ENCODE results near the gene IL27RA. TPM values are rescaled to one million over a fixed set of nuclear protein-coding genes. Genes with fewer than 3 reads are reported as not detected.

Gene IL27RA
- total RNA-seq, 1 experiment from 2014 or later = 7.8 TPM

GRCh38 chr19:14085309-14085995 lies 53.9 kb downstream of the IL27RA start, which contains the start of gene C19orf67:
Gene C19orf67 (minus strand): TSS chr19:14085783. CDS start chr19:14085627, 156 bp downstream.
- no peaks in the 10 kb centered on the region; the same call in 1 of the 2 replicates for H3K36me3 ChIP-seq (ENCODE audit: low read depth)
- no peaks in the 10 kb centered on the region for H4K20me1 ChIP-seq (ENCODE audit: insufficient read depth)
- no peaks in the 10 kb centered on the region for H3K9me2 ChIP-seq (ENCODE audit: insufficient read depth)
- no peaks in the 10 kb centered on the region for H3K27me3 ChIP-seq (ENCODE audit: insufficient read depth, low read depth)
- DNase-seq = no peak
- H3K79me2 ChIP-seq (ENCODE audit: low read depth) = peaks cover 15% of the 10 kb centered on the region
- H3K4me3 ChIP-seq = no peak within 1 kb of the TSS
- H3F3A ChIP-seq (ENCODE audit: insufficient read depth, low read depth) = peaks cover 38% of the 10 kb centered on the region
- no peak within 1 kb of the TSS for H3K4me2 ChIP-seq
- no TSS peak for BruUV-seq (replicated peaks)
- no peak within 1 kb of the TSS for H3K27ac ChIP-seq
- no peak within 1 kb of the TSS for H2AFZ ChIP-seq
- ChIA-PET CTCF (interaction anchor here (0.6 kb wide), 1 partner anchor 37 kb away, joined by 5 read pairs; no protein-coding TSS in a partner anchor), POLR2A (ENCODE audit: unreplicated experiment) (no interaction called here)
- peaks cover 12% of the 10 kb centered on the region for H3K4me1 ChIP-seq (replicated peaks; ENCODE audit: insufficient read depth)
- intact Hi-C loops (cut with micrococcal nuclease; ENCODE audit: unreplicated experiment) = no loop called here
- H3K9me3 ChIP-seq (ENCODE audit: insufficient read depth, low read depth) = no peaks in the 10 kb centered on the region
- TF ChIP-seq EZH2 (IDR thresholded peaks at IDR 0.05; ENCODE audit: low read depth) (no peak), CTCF (conservative IDR thresholded peaks at IDR 0.05) (no peak)

GRCh38 chr19:14086098-14086497 lies 54.5 kb downstream of the IL27RA start:
- BruUV-seq (replicated peaks) = no TSS peak
- ChIA-PET POLR2A (ENCODE audit: unreplicated experiment) (no interaction called here), CTCF (no interaction called here)
- no peak overlapping the region for H3K27ac ChIP-seq
- no peak overlapping the region for H3K4me2 ChIP-seq
- H3K36me3 ChIP-seq (ENCODE audit: low read depth) = no peaks in the 10 kb centered on the region; the same call in 1 of the 2 replicates
- intact Hi-C loops (cut with micrococcal nuclease; ENCODE audit: unreplicated experiment) = no loop called here
- no peak for DNase-seq
- H4K20me1 ChIP-seq (ENCODE audit: insufficient read depth) = no peaks in the 10 kb centered on the region
- no peak overlapping the region for H2AFZ ChIP-seq
- peaks cover 14% of the 10 kb centered on the region for H3K79me2 ChIP-seq (ENCODE audit: low read depth)
- peaks cover 38% of the 10 kb centered on the region for H3F3A ChIP-seq (ENCODE audit: insufficient read depth, low read depth)
- H3K27me3 ChIP-seq (ENCODE audit: insufficient read depth, low read depth) = no peaks in the 10 kb centered on the region
- H3K4me3 ChIP-seq = no peak overlapping the region
- peaks cover 11% of the 10 kb centered on the region for H3K4me1 ChIP-seq (replicated peaks; ENCODE audit: insufficient read depth)
- no peaks in the 10 kb centered on the region for H3K9me2 ChIP-seq (ENCODE audit: insufficient read depth)
- no peaks in the 10 kb centered on the region for H3K9me3 ChIP-seq (ENCODE audit: insufficient read depth, low read depth)
- TF ChIP-seq EZH2 (IDR thresholded peaks at IDR 0.05; ENCODE audit: low read depth) (no peak), CTCF (conservative IDR thresholded peaks at IDR 0.05) (no peak)

- TF ChIP-seq CTCF (conservative IDR thresholded peaks at IDR 0.05) = no peak
- peaks cover 6% of the 10 kb centered on the region; the same call in 1 of the 2 replicates for H3K79me2 ChIP-seq (ENCODE audit: low read depth)
- peaks cover 8% of the 10 kb centered on the region for H3K4me1 ChIP-seq (replicated peaks; ENCODE audit: insufficient read depth)
- DNase-seq = no peak
- H3K27me3 ChIP-seq (ENCODE audit: insufficient read depth, low read depth) = no peaks in the 10 kb centered on the region
- POLR2A ChIA-PET (ENCODE audit: unreplicated experiment) = no interaction called here
- H2AFZ ChIP-seq = peak overlapping the region; percentile 70; the same call in 1 of the 2 replicates
- peaks cover 45% of the 10 kb centered on the region for H3F3A ChIP-seq (ENCODE audit: insufficient read depth, low read depth)
- no peaks in the 10 kb centered on the region for H4K20me1 ChIP-seq (ENCODE audit: insufficient read depth)
- BruUV-seq (replicated peaks) = TSS peak; percentile 31
- H3K4me2 ChIP-seq = peak overlapping the region; percentile 81
- no peaks in the 10 kb centered on the region for H3K9me2 ChIP-seq (ENCODE audit: insufficient read depth)
- H3K36me3 ChIP-seq (ENCODE audit: low read depth) = no peaks in the 10 kb centered on the region; the same call in 1 of the 2 replicates
- peak overlapping the region; percentile 63; the same call in 1 of the 2 replicates for H3K4me3 ChIP-seq
- no peak overlapping the region for H3K27ac ChIP-seq
- CTCF ChIA-PET = no interaction called here
- peaks cover 8% of the 10 kb centered on the region; the same call in 1 of the 2 replicates for H3K9me3 ChIP-seq (ENCODE audit: insufficient read depth, low read depth)
- intact Hi-C loops (cut with micrococcal nuclease; ENCODE audit: unreplicated experiment) = no loop called here
These were observed 57.3 kb downstream of the IL27RA start for GRCh38 chr19:14088634-14089411.
